ENCODE measurements around the gene DVL2.
A peak's percentile ranks its signal among the peaks of the same experiment; 100 is the strongest.

The DVL2 gene

GRCh38 chr17:7177191-7177953 lies 56.9 kb downstream of the DVL2 start:
- peak; percentile 13 for DNase-seq (ENCODE audit: low read depth)
- peak; percentile 95 for TF ChIP-seq CTCF (IDR thresholded peaks at IDR 0.05; ENCODE audit: control insufficient read depth, extremely low read depth, insufficient read depth)
- peak overlapping the region; percentile 36 for H3K4me3 ChIP-seq (ENCODE audit: low read depth, low read length)

- TF ChIP-seq CTCF (IDR thresholded peaks at IDR 0.05; ENCODE audit: control insufficient read depth, extremely low read depth, insufficient read depth), result no peak
- H3K4me3 ChIP-seq (ENCODE audit: low read depth, low read length), result no peak overlapping the region
- DNase-seq (ENCODE audit: low read depth), result no peak
These were observed 57.5 kb downstream of the DVL2 start for GRCh38 chr17:7176841-7177190.

GRCh38 chr17:7176107-7176840 lies 58.0 kb downstream of the DVL2 start:
- no peak for DNase-seq (ENCODE audit: low read depth)
- H3K4me3 ChIP-seq (ENCODE audit: low read depth, low read length), result no peak overlapping the region
- no peak for TF ChIP-seq CTCF (IDR thresholded peaks at IDR 0.05; ENCODE audit: control insufficient read depth, extremely low read depth, insufficient read depth)

All from LNCaP clone FGC (cell line).